Measurements from ENCODE around the gene HAT1. TPM values are rescaled to one million over a fixed set of nuclear protein-coding genes. Genes with fewer than 3 reads are reported as not detected.
A peak's percentile ranks its signal among the peaks of the same experiment; 100 is the strongest.
"Not testable (repeated sequence)": the region's sequence is repeated elsewhere in the genome, so short reads cannot be mapped to it uniquely, and the experiment has no call there.

The HAT1 gene, protein sequence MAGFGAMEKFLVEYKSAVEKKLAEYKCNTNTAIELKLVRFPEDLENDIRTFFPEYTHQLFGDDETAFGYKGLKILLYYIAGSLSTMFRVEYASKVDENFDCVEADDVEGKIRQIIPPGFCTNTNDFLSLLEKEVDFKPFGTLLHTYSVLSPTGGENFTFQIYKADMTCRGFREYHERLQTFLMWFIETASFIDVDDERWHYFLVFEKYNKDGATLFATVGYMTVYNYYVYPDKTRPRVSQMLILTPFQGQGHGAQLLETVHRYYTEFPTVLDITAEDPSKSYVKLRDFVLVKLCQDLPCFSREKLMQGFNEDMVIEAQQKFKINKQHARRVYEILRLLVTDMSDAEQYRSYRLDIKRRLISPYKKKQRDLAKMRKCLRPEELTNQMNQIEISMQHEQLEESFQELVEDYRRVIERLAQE
- total RNA-seq (2014; rRNA removed; shearing (Covaris generic)), result 99.6 and 151 TPM in 2 replicates

DNA sequence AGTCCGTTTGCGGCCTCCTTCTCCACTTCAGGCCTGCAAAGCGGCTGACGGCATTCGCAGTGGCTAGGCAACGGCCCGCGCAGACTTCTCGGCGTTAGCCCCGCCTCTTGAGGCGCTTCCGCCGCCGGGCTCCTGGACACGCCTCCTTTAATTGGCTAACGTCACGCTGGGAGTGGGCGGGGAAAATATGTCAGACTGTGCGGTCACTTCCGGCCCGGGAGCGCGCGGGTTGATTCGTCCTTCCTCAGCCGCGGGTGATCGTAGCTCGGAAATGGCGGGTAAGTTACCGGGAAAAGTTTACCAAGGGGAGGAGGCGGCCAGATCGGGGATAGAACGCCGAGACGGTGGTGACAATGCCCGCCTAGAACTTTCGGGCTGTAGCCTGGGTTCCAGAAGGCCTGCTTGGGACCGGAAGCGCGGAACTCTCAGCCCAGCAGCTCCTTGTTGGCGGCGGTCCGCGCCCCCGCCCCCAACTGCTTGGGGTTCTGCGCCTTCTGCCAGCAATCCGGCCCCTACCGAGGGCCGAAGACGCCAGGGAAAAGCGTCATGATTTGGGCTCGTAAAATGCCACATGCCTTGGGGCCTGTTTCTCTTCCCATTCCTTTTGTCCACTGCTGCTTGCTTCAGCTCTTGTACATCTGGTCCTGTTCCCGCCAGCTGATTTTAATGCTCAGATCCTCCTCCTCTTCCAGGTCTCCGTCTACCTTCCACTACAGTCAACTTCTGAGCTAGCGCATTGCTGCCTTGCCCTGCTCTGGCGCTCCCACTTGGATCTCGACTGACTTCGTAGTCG is at the start of gene HAT1:
TSS of gene HAT1 (plus strand) at position 232 of the 793 bp plus-strand sequence. CDS start at position 272, 40 bp downstream.
- DNase-seq (ENCODE audit: low read depth), result peak; percentile 94

DNA sequence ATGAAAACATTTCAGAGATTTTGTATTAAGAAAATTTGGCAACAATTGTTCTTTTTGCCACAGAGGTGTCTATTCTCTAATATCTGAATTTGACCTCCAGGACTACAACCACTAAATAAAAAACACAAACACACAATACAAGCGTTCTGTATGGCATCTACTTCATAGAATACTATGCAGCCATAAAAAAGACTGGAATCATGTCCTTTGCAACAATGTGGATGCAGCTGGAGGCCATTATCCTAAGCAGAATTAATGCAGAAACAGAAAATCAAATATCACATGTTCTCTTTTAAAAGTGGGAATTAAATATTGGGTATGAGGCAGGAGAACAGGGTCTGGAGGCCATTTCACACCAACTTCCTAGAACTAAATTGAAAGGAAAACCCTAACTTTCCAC is 47.7 kb upstream of the HAT1 start:
- DNase-seq (ENCODE audit: low read depth), result no peak

DNA sequence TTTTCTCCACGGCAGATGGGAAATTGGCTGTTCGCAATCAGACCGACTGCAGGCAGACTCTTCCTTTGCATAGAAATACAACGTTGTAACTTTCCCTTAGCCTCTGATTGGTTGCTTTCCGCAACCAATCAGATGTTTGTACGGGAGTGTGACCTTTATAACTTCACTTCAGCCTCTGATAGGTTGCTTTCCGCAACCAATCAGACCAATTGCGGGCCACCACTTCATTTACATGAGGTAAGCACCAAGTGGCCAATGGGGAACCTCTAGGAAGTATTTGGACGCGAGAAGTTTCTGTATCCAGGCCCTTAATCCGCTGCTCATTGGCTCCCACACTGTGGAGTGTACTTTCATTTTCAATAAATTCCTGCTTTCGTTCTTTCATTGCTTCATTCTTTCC is 47.3 kb upstream of the HAT1 start:
- DNase-seq (ENCODE audit: low read depth), result no peak

DNA sequence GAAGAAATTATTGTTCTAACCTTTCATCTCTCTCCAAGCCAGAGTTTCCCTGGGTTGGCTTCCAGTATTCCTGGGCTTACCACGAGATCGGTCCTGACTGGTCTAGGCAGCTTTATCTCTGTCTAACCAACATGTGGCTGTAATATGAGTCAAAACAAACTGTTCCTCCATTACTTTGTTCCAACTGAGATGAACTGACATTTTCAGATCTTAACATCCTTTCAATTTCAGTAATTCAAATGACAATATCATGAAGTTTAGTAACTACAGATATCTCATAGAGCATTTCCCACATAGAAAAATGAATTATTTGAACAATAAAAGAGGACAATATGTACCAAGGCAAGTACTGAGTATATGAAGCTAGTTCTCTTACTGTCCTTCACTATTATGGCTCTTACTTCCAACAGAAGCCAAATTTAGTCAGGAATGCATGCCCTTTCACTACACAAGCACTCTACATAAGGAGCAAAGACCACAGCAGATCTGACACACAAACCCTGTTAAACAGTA is 43.7 kb upstream of the HAT1 start:
- DNase-seq (ENCODE audit: low read depth), result peak; percentile 40

DNA sequence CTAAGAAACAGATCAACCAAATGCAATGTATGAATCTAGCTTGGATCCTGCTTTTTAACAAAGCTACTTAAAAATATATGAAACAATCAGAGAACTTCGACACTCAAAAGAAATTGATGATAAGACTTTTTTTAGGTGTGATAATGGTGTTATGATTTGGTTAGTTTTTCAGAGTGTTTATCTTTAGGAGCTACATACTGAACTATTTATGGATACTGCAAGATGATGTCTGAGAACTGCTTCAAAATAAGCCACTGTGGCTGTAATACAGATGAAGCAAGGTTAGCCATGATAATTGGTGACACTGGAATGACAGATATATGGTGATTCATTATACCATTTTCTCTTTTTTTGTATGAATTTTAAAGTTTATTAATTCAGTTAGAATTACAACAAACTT is 42.4 kb upstream of the HAT1 start:
- DNase-seq (ENCODE audit: low read depth), result no peak

DNA sequence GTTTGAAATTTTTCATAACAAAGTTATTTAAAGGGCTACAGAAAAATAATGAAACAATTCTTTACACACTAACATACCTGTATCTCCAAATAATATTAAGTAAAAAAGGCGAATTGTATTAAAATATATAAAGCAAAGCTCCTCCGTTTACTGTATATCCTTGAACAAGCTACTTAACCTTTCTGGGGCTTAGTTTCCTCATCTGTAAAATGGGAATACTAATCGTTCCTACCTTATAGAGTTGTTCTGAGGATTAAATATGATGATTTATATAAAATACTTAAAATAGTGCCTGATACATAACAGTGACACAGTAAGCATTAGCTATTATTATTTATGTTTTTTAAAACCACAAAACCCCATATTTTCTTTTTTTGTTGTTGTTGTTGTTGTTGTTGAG is 41.5 kb upstream of the HAT1 start:
- DNase-seq (ENCODE audit: low read depth), result no peak

DNA sequence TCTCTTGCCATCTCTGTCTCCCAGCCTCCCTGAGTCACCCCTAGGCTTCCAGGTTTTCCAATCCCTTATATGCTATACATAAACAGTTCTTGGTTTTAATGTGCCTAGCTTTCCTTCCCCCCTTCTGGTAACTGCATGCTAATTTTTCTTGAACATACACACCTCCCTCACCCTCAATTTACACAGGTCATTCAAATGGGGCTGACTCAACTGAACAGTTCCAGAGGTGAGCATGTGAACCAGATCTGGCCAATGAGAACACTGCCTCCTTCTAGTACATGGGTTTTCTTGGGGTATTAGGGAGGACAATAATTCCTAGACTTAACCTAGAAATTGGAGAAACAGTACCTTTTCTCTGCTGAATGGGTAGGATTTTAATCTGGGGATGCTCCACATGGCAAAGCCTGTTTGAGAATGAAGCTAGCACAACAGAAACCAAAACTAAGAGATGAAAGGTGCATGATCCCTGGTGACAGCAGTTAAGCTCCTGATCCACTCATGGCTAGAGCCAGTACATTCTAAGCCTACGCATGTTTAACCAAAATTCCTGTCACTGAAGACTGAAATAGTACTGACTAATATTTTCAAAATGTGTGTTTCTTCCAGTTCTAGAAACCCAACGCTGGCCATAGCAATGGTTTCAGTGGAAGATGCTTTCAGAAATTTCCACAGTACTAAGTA is 40.0 kb upstream of the HAT1 start:
- DNase-seq (ENCODE audit: low read depth), result no peak

DNA sequence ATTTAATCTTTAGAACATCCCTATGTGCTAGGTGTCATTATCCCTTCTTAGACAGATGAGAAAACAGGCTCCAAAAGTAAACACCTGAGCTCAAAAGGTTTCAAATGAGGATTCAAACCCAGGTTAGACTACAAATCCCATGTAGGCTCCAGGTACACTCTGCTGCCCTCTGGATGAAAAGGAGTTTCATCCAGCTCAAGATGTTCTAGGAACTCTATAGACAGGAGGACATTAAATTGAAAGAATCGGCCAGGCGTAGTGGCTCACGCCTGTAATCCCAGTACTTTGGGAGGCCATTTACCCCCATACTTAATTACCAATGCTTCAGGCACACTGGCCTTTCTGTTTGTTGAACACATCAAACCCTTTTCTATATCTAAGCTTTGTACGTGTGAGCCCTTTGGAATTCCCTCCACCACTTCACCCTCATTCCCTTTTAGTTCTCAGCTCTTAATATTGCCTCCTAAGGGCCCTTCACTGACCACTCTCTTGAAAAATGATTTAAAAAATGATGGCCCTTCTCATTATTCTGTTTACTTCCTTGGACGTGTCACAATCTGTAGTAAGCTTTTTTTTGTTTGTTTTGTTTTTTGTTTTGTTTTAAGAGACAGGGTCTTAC is 38.9 kb upstream of the HAT1 start:
- DNase-seq (ENCODE audit: low read depth), result no peak

DNA sequence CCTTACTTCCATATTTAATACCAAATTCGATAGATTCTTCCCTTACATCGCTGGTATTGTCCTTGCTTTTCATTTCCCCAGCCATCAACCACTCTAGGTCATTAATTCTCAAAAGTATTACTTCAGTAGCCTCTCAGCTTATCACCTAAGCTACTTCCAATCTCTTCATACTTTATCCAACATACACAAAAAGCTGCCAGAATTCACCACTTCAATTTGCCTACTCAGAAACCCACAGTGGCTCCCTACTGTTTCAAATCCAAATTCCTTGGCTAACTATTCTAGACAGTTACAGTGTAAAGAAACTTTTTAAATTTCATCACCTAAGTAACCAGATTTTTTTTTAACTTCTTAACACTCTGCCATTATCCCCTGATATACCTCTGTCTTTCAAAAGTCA is 32.9 kb upstream of the HAT1 start:
- DNase-seq (ENCODE audit: low read depth), result no peak

DNA sequence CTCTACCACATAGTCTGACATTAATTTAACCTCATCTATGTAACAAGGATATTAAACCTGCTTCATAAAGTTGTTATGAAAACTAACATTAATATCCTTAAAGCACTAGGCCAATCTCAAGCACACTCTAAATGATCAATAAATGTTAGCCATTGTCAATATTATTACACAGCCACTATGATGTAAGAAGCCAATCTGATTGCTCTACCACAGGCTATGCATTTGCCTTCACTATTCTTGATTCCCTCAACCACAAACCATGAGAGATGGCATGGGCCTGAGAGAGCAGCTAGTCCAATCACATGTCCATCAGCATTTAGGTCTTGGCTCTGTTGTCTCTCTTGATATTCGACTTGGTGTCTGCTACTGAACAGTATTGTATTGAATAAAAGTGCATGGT is 32.5 kb upstream of the HAT1 start:
- DNase-seq (ENCODE audit: low read depth), result no peak

DNA sequence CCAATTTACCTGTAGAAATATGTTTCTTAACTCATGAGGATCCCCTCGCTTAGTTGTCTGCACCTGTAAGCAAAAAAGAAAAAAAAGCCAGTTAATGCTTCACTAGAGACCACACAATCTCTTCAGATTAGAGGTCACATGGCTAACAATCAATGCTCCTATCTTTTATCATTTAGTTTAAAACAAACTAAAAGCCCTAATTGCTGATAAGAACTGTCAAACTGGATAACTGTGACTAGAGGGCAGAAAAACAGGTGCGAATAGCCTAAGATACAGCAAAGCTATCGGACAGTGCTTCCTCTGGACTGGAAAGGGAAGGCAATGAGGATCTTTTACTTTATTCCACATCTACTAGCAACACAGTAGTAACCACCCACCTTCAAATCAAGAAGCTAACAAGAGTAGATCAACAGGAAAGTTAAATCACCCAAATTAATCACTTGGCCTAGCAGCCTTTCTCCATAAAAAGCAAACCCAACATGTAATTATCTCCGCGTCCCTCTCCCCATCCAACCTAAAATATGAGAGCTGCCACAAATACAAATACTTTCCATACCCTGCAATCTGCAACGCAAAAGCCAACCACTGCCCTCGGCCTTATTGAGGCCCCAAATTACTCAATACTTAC is 29.0 kb upstream of the HAT1 start:
- DNase-seq (ENCODE audit: low read depth), result peak; percentile 18

DNA sequence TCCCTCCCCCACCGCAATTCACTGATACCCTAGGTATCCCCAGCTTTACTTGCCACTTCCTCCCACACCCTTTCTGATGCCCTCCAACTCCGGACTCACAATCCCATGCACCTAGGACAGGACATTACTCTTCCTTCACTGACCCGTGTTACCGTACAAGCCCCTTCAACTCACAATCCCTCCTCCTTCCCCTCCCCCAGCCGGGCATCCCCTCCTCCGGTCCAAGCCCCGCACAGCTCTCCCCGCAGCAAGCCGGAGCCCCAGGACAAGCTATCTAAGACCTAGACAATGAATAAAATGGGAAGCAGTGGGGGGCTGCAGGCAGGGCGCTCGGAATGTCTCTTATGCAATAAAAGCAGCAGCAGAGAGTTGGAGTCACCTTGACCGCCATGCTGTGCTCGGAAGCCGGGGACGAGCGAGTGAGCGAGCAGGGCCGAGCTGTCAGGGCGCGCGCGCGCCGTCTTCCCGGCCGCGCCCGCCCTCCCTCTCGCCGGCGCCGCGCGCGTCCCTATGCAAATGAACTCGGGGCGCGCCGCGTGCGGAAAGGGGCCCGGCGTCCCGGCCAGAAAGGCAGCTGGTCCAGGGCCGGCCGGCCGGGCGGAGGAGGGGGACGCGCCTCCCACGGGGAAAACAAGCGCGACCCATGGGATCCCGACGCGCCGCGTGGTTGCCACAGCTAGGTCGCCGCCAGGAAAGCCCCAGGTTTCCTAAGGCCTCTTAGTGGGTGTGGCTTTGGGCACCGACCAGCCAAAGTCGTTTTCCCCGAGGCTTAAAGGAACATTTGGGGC is 28.2 kb upstream of the HAT1 start, which contains the start of gene SLC25A12:
TSS of gene SLC25A12 (minus strand) at position 421 of the 788 bp plus-strand sequence. CDS start at position 391, 30 bp downstream.
- DNase-seq (ENCODE audit: low read depth), result peak; percentile 77

DNA sequence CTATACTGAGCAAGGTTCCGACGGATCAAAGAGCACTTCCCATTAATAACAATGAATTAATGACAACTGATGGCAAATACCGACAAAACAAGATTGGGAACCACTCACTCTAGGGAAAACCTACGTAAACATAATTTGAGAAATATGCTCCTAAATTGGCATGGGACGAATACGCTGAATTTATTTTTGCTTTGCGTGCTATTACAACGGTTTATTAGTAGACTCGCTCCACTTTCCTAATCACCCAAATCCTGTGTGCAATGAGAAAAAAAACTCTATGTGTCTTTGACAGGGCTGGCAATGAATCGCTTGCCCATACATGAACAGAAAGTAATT is 27.7 kb upstream of the HAT1 start:
- no peak for DNase-seq (ENCODE audit: low read depth)

DNA sequence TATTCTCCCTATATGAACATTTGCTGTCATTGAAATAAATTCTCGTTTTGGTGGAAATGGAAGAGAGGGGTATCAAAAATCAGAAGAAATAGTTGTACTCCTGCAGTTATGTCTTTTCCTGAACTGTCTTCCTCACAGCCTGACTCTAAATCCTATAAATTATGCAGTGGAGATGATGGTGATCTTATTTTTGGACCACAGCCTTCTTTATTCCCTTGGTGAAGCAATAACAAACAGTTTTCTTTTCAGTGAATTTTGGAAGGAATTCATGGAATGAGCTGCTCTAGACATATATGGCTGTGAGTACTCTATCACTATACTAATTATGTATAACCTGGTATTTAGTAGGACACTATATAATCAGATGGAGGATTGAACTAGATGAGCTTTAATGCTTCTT is 26.5 kb upstream of the HAT1 start:
- DNase-seq (ENCODE audit: low read depth), result no peak

DNA sequence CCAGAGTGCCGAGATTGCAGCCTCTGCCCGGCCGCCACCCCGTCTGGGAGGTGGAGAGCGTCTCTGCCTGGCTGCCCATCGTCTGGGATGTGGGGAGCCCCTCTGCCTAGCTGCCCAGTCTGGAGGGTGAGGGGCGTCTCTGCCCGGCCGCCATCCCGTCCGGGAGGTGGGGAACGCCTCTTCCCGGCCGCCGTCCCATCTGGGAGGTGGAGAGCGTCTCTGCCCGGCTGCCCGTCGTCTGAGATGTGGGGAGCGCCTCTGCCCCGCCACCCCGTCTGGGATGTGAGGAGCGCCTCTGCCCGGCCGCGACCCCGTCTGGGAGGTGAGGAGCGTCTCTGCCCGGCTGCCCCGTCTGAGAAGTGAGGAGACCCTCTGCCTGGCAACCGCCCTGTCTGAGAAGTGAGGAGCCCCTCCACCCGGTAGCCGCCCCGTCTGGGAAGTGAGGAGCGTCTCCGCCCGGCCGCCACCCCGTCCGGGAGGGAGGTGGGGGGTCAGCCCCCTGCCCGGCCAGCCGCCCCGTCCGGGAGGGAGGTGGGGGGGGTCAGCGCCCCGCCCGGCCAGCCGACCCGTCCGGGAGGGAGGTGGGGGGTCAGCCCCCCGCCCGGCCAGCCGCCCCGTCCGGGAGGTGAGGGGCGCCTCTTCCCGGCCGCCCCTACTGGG is 22.5 kb upstream of the HAT1 start:
- not testable (repeated sequence) for DNase-seq (ENCODE audit: low read depth)

DNA sequence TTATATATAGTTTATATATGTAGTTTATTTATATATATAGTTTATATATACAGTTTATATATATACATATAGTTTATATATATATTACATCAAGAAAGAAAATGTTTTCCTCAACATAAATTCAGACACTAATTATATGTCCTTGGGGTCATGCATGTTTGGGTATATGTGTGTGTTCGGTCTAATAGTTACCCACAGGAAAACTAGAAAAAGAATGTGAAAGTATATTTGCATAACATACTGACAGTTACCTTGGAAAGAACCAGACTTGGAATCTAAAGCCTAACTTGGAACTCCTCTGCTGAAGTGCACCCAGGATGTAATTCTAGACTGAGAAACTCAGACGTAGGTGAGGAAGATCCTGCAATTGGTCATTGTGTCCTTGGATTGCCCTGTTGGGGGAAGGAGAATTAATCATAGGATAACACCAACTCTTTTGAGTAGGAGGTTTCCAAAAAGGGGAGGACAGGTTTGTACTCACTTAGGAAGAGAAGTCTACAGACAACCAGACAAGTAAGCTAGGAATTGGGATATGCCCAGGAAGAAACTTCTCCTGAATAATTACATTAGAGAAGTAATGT is 19.3 kb upstream of the HAT1 start:
- DNase-seq (ENCODE audit: low read depth), result no peak

DNA sequence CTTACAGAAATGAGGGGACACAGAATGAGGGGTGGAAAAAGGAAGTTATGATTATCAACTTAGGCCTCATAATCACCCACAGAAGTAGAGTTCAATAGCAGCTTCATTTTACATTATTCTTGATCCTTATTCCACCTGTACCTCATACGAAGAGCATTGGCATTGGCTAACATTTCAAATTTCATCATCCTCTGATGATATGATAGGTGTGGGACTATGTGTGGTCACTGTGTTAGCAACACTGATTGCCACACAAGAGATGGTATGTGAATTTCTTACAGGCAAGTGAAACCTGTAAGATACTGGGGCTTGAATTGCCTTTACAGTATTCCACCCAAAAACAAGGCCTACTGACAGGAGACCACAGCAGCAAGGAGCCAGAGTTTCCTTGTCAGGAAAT is 14.0 kb upstream of the HAT1 start:
- DNase-seq (ENCODE audit: low read depth), result no peak

DNA sequence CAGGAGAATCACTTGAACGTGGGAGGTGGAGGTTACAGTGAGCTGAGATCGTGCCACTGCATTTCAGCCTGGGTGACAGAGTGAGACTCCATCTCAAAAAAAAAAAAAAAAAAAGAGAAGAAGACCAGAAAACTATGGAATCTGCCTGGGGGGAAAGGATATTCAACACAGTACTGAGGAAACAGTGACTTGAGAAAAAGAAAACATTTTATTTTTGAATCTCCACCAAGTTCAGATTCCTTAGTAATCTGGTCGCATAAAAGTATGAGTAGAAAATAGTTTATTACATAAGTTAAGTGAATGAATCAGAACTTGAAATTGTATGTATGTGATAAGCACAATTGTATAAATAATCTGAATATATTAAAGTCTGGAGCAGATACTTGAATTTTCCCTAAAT is 13.0 kb upstream of the HAT1 start:
- DNase-seq (ENCODE audit: low read depth), result no peak

DNA sequence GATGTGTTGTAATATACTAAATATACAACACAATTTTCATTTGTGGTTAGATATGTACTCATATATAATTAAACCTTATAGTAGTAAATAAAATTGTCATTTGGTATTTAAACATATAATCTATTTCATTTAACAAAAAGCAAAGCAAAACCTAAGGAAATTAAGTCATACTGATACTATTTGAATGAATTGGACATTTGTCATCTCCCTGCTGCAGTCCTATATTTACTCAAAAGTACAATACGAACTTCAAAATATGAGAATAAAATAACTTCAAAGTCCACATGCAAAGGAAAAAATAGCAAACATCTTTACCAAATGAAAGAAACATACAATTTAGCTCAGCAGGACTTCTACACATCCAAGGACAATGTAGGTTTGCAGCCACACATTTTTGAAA is 11.8 kb upstream of the HAT1 start:
- DNase-seq (ENCODE audit: low read depth), result no peak

DNA sequence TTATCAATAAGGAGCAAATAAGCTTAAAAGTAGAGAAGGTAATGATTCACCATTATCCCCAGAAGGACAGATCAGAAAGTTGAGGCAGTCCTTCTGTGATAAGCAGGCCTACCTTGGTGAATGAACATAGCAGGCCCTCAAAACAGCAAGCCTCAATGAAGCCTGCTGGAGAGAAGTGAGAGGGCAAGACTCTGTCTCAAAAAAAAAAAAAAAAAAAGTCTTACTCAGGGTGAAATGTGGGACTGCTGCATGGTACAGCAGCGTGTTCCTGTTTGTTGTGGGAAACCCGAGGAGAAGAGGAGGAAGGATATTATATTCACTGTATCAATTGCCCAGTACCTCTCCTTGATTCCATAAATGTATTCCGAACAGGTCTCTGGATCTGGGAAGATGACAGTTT is 8.7 kb upstream of the HAT1 start:
- DNase-seq (ENCODE audit: low read depth), result no peak

Data from M059J (cell line).